GM12891 (cell line): ENCODE results near the gene SERPINA9.

ENCODE experiments used
- PAX5 ChIP-seq: IDR thresholded peaks from 2 replicates; pipeline ENCODE4 v1.6.1; 2011; ENCODE audit warnings: low read length, moderate library complexity, mild to moderate bottlenecking; ENCODE audit not compliant: insufficient read depth, severe bottlenecking
- POLR2A ChIP-seq: IDR thresholded peaks from 2 replicates; pipeline ENCODE4 v1.6.1; 2011; ENCODE audit warnings: low read depth, low read length, control low read depth
- POLR2AphosphoS5 ChIP-seq: IDR thresholded peaks from 2 replicates; pipeline ENCODE4 v1.6.1; 2011; ENCODE audit warnings: low read depth, low read length, control low read depth
- TAF1 ChIP-seq: IDR thresholded peaks from 2 replicates; pipeline ENCODE4 v1.6.1; 2011; ENCODE audit warnings: low read depth, low read length, control low read depth

DNA sequence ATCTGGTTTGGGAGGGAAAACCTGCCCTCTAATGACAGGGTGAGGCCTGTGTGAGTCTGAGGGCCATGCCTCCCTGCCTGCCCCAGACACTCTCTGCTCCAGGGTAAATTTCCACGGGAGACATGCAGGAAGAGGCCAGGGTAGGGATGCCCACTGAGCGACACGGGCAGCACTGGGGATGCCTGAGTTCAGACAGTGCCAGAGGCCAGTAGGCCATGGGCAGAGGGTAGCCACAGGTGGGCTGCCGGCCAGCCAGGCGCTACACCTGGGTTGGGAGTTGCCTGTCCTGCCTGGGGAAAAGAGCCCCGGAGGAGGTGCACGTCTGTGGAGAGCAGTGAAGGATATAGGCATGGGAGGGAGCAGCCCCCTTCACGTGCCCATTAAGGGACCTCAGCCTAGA, 29.6 kb upstream of the SERPINA9 start:
- TF ChIP-seq POLR2AphosphoS5, result no peak
- TF ChIP-seq TAF1, result no peak
- TF ChIP-seq POLR2A, result no peak
- TF ChIP-seq PAX5, result no peak
